GM12878 (cell line): ENCODE results near the gene RSPO3. TPM values are rescaled to one million over a fixed set of nuclear protein-coding genes. Genes with fewer than 3 reads are reported as not detected.

Experiments
- ATAC-seq: fragments of 200-7000 bp; cut with Tn5 transposase; 3 replicates; pipeline ENCODE4 v1.9.1; 2020; ENCODE audit warnings: mild to moderate bottlenecking, moderate library complexity
- BruUV-seq: library from RNA; stranded (reverse); fragments of 400-500 nt; replicated peaks from 2 replicates; lab custom pipeline; 2021; lab: Mats Ljungman, UMichigan
- CTCF ChIA-PET: fragments of 300-600 bp; sonication (Branson Sonifier 250); formaldehyde crosslinking; extraction: SDS; loops from one replicate; lab custom pipeline; 2021; ENCODE audit warnings: inconsistent platforms; lab: Yijun Ruan, JAX
- POLR2A ChIA-PET: fragments of 350-600 bp; formaldehyde crosslinking; extraction: SDS; loops from one replicate; lab custom pipeline; 2021; ENCODE audit warnings: inconsistent platforms; lab: Charles Lee
- RAD21 ChIA-PET: fragments of 300-600 bp; sonication (Branson Sonifier 250); formaldehyde crosslinking; loops from one replicate; lab custom pipeline; 2023; ENCODE audit warnings: antibody characterized with exemption; ENCODE audit not compliant: unreplicated experiment; lab: Charles Lee
- SMC1A ChIA-PET: fragments of 300-600 bp; sonication (Branson Sonifier 250); formaldehyde crosslinking; loops from one replicate; lab custom pipeline; 2023; ENCODE audit not compliant: unreplicated experiment, uncharacterized antibody; lab: Charles Lee
- DNase-seq: peaks from one replicate; pipeline ENCODE4 v3.0.0-alpha.2; 2011; ENCODE audit warnings: low read depth, low spot score
- FAIRE-seq: peaks from 3 replicates; lab custom pipeline; 2011; peaks lifted over from hg19 to GRCh38; lab: Jason Lieb, UNC
- H2AFZ ChIP-seq: 2 replicates; pipeline ENCODE4 v1.6.0; 2011; ENCODE audit warnings: low read depth, low read length, control low read depth; ENCODE audit not compliant: control insufficient read depth
- H3K27ac ChIP-seq: 2 replicates; pipeline ENCODE4 v1.5.1; 2011; ENCODE audit warnings: control low read depth; ENCODE audit not compliant: control insufficient read depth, insufficient read depth
- H3K27me3 ChIP-seq, 2 experiments: replicated peaks in 1 of 2; 2 replicates each; pipeline versions ENCODE4 v1.6.0 to v1.6.1; 2011; ENCODE audit warnings: low read length in 1 of 2; ENCODE audit not compliant: control insufficient read depth in 2 of 2, insufficient read depth in 2 of 2
- H3K36me3 ChIP-seq, 2 experiments: 2 replicates each; pipeline ENCODE4 v1.5.1; 2011; ENCODE audit warnings: low read length in 1 of 2; ENCODE audit not compliant: control insufficient read depth in 2 of 2, insufficient read depth in 2 of 2
- H3K4me1 ChIP-seq: 2 replicates; pipeline ENCODE4 v1.6.1; 2011; ENCODE audit warnings: mild to moderate bottlenecking, low read length, moderate library complexity, mixed read lengths; ENCODE audit not compliant: control insufficient read depth, insufficient read depth
- H3K4me2 ChIP-seq: 2 replicates; pipeline ENCODE4 v1.6.0; 2011; ENCODE audit warnings: control low read depth; ENCODE audit not compliant: control insufficient read depth, insufficient read depth
- H3K4me3 ChIP-seq: fragments of 200-600 bp; sonication (generic); 2 replicates; pipeline ENCODE4 v1.5.1; 2016
- H3K79me2 ChIP-seq: 2 replicates; pipeline ENCODE4 v1.6.0; 2011; ENCODE audit warnings: low read length; ENCODE audit not compliant: control insufficient read depth, insufficient read depth
- H3K9ac ChIP-seq: 2 replicates; pipeline ENCODE4 v1.8.0; 2011; ENCODE audit warnings: low read length, control low read depth, mixed read lengths; ENCODE audit not compliant: control insufficient read depth, insufficient read depth
- H3K9me3 ChIP-seq: replicated peaks from 3 replicates; pipeline ENCODE4 v1.5.1; 2011; ENCODE audit warnings: mild to moderate bottlenecking, low read length; ENCODE audit not compliant: control insufficient read depth, insufficient read depth
- H4K20me1 ChIP-seq: 2 replicates; pipeline ENCODE4 v1.6.0; 2011; ENCODE audit not compliant: control insufficient read depth, insufficient read depth
- NBN ChIP-seq: fragments of 450-650 bp; IDR thresholded peaks from 2 replicates; pipeline ENCODE4 v1.6.1; 2016
- NR2C1 ChIP-seq: fragments of 450-650 bp; IDR thresholded peaks from 2 replicates; pipeline ENCODE4 v1.6.1; 2017; ENCODE audit warnings: antibody characterized with exemption, mild to moderate bottlenecking, moderate library complexity
- WRNIP1 ChIP-seq: IDR thresholded peaks from 2 replicates; pipeline ENCODE4 v1.6.1; 2011; ENCODE audit warnings: low read depth, low read length, improper control_type of control experiment, borderline replicate concordance
- WGBS: methylation state at CpG from one replicate; pipeline ENCODE4 v1.1.6; 2016; ENCODE audit warnings: low lambda C conversion rate; ENCODE audit not compliant: insufficient replicate concordance, insufficient coverage; ENCODE audit errors: missing lambda C conversion rate; 5-methylcytosine and 5-hydroxymethylcytosine counted together
- in situ Hi-C: fragments of 300-500 bp; cut with MboI; formaldehyde crosslinking; loops from 9 replicates; pipeline ENCODE4 v1.14.3; 2018; ENCODE audit warnings: mixed read lengths
- intact Hi-C: fragments of 100-400 bp; cut with micrococcal nuclease; formaldehyde crosslinking; loops from one replicate; pipeline ENCODE4 v1.14.2; 2022; ENCODE audit not compliant: unreplicated experiment
- polyA plus RNA-seq, 11 experiments: library from polyadenylated mRNA; depleted of rRNA in 4 of 11; unstranded in 6 of 11; stranded (reverse) in 5 of 11; fragments of >200 nt; fragmentation: Nextera tagmentation in 4 of 11; fragmentation: Illumina TruSeq in 1 of 11; extraction: Ambion mirVana in 4 of 11; extraction: Trizol in 1 of 11; gene quantifications; 1 replicate in 1 of 11; 2 replicates in 10 of 11; pipeline versions ENCODE4 v1.2.1 to v1.2.3, GENCODE V29; 2011 to 2016; ENCODE audit warnings: inconsistent platforms in 2 of 11, missing spikeins in 2 of 11, low read depth in 1 of 11
- total RNA-seq, 4 experiments: library from RNA; depleted of rRNA in 3 of 4; stranded (reverse); fragments of >200 nt in 3 of 4; fragmentation: Illumina TruSeq in 1 of 4; extraction: Trizol in 1 of 4; gene quantifications; 2 replicates each; pipeline versions ENCODE4 v1.2.1 to v1.2.3, GENCODE V29; 2013 to 2021
- TF ChIP-seq, protein P1 (sequence below): fragments of 450-650 bp; IDR thresholded peaks from 2 replicates; pipeline ENCODE4 v1.6.1; 2018; ENCODE audit warnings: borderline replicate concordance, mild to moderate bottlenecking; ENCODE audit not compliant: partially characterized antibody

RSPO3 gene
- total and polyA plus RNA-seq, 10 of the 15 experiments (the other 5 are each of a cell fraction or from before 2014, with no cell fraction given): 0.16 TPM; not detected in 9

GRCh38 chr6:127111526-127111925 is 6.9 kb upstream of the RSPO3 start:
- H3K36me3 ChIP-seq: no peaks in the 10 kb centered on the region
- CTCF ChIA-PET: interaction anchor here (1.0 kb wide), 1 partner anchor 13 kb away, joined by 3 read pairs; no protein-coding TSS in a partner anchor
- in situ Hi-C loops: loop anchor here (25.0 kb wide), 1 partner anchor 1349 kb away; no protein-coding TSS in a partner anchor
- RAD21 ChIA-PET: no interaction called here
- no peak overlapping the region for H2AFZ ChIP-seq
- no peaks in the 10 kb centered on the region for H3K4me1 ChIP-seq
- POLR2A ChIA-PET: no interaction called here
- H3K4me2 ChIP-seq: no peak overlapping the region
- H3K9ac ChIP-seq: no peak overlapping the region
- SMC1A ChIA-PET: interaction anchor here (1.1 kb wide), 1 partner anchor 935 kb away, joined by 4 read pairs; no protein-coding TSS in a partner anchor
- H4K20me1 ChIP-seq: no peaks in the 10 kb centered on the region; the same call in 1 of the 2 replicates
- no peaks in the 10 kb centered on the region for H3K79me2 ChIP-seq
- ATAC-seq (no peak), FAIRE-seq (no peak), DNase-seq (no peak)
- WGBS: 9% methylated on average over 4 of the region's 4 CpGs
- no peaks in the 10 kb centered on the region for H3K9me3 ChIP-seq
- intact Hi-C loops: no loop called here
- no TSS peak for BruUV-seq
- TF ChIP-seq WRNIP1 (no peak), NR2C1 (no peak)
- TF ChIP-seq, protein P1, sequence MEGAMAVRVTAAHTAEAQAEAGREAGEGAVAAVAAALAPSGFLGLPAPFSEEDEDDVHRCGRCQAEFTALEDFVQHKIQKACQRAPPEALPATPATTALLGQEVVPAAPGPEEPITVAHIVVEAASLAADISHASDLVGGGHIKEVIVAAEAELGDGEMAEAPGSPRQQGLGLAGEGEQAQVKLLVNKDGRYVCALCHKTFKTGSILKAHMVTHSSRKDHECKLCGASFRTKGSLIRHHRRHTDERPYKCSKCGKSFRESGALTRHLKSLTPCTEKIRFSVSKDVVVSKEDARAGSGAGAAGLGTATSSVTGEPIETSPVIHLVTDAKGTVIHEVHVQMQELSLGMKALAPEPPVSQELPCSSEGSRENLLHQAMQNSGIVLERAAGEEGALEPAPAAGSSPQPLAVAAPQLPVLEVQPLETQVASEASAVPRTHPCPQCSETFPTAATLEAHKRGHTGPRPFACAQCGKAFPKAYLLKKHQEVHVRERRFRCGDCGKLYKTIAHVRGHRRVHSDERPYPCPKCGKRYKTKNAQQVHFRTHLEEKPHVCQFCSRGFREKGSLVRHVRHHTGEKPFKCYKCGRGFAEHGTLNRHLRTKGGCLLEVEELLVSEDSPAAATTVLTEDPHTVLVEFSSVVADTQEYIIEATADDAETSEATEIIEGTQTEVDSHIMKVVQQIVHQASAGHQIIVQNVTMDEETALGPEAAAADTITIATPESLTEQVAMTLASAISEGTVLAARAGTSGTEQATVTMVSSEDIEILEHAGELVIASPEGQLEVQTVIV: no peak
- H3K27ac ChIP-seq: no peak overlapping the region
- H3K27me3 ChIP-seq: peaks cover 0 to 3% of the 10 kb centered on the region in 2 experiments; a peak in 1 of 4 replicates
- no peak overlapping the region for H3K4me3 ChIP-seq

DNA sequence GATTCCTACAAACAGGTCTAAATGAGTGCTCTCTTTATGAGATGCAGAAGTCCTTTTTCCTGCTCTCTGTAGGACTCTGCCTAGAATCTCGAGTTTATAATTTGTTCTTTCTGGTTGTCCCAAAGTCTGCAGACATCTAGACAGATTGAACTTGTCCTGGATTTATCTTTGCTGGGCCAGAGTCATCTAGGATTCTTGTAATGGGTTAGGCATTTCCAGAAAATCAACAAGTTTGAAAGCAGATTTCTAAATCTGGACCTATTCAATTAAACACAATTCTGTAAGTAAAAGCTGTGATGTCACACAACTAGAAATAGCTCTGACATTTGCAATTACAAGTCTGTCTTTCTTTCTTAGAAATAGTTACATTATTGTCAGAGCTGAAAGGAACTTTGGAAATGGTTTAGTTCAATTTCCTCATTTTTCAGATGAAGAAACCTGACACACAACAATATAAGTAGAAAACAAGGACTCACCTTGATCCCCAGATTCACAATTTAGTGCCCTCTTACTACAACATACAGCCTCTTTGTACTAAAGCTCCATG is 4.2 kb upstream of the RSPO3 start:
- Histone ChIP-seq H3K27me3 (peaks cover 2 to 11% of the 10 kb centered on the region in 2 experiments; a peak in 3 of 4 replicates), H3K9me3 (no peaks in the 10 kb centered on the region), H3K79me2 (no peaks in the 10 kb centered on the region), H3K4me3 (no peak overlapping the region), H2AFZ (no peak overlapping the region), H3K36me3 (no peaks in the 10 kb centered on the region), H3K9ac (no peak overlapping the region), H4K20me1 (no peaks in the 10 kb centered on the region; the same call in 1 of the 2 replicates), H3K4me2 (no peak overlapping the region), H3K27ac (no peak overlapping the region), H3K4me1 (no peaks in the 10 kb centered on the region)
- CTCF ChIA-PET: no interaction called here
- in situ Hi-C loops (loop anchor here (25.0 kb wide), 1 partner anchor 1352 kb away; no protein-coding TSS in a partner anchor), intact Hi-C loops (no loop called here)
- no peak for ATAC-seq
- SMC1A ChIA-PET: interaction anchor here (0.8 kb wide), 1 partner anchor 310 kb away, joined by 3 read pairs; no protein-coding TSS in a partner anchor
- no peak for FAIRE-seq
- no TSS peak for BruUV-seq
- 4% methylated on average over 1 of the region's 1 CpG for WGBS
- DNase-seq: no peak
- RAD21 ChIA-PET: no interaction called here
- POLR2A ChIA-PET: no interaction called here
- no peak for TF ChIP-seq NBN
